SK-N-SH (cell line): Measurements from ENCODE around the gene IQSEC2.

Experiments used
- CTCF ChIP-seq: fragments of 200-600 bp; sonication (generic); IDR thresholded peaks from 2 replicates; pipeline ENCODE4 v1.6.1; 2017; ENCODE audit warnings: antibody characterized with exemption, mild to moderate bottlenecking, moderate library complexity
- ELF1 ChIP-seq: IDR thresholded peaks from 2 replicates; pipeline ENCODE4 v1.4.0; 2012
- EP300 ChIP-seq, 2 experiments: IDR thresholded peaks; 2 replicates each; pipeline versions ENCODE4 v1.4.0 to v1.6.1; 2012; ENCODE audit warnings: borderline replicate concordance in 1 of 2, low read depth in 1 of 2, low read length in 1 of 2
- JUND ChIP-seq: IDR thresholded peaks from 2 replicates; pipeline ENCODE4 v1.4.0; 2012
- MXI1 ChIP-seq: IDR thresholded peaks from 2 replicates; pipeline ENCODE4 v1.6.1; 2012; ENCODE audit warnings: mild to moderate bottlenecking, low read depth, low read length, improper control_type of control experiment
- POLR2AphosphoS5 ChIP-seq: IDR thresholded peaks from 2 replicates; pipeline ENCODE4 v1.6.1; 2012; ENCODE audit warnings: low read depth, low read length
- RCOR1 ChIP-seq: fragments of 150-350 bp; IDR thresholded peaks from 2 replicates; pipeline ENCODE4 v1.6.1; 2017; ENCODE audit warnings: antibody characterized with exemption, low read length
- SIN3A ChIP-seq: IDR thresholded peaks from 2 replicates; pipeline ENCODE4 v1.6.1; 2012; ENCODE audit warnings: low read depth, mild to moderate bottlenecking, low read length, moderate library complexity, borderline replicate concordance
- TEAD4 ChIP-seq: IDR thresholded peaks from 2 replicates; pipeline ENCODE4 v1.4.0; 2012; ENCODE audit warnings: mild to moderate bottlenecking, borderline replicate concordance; ENCODE audit not compliant: insufficient read depth

DNA sequence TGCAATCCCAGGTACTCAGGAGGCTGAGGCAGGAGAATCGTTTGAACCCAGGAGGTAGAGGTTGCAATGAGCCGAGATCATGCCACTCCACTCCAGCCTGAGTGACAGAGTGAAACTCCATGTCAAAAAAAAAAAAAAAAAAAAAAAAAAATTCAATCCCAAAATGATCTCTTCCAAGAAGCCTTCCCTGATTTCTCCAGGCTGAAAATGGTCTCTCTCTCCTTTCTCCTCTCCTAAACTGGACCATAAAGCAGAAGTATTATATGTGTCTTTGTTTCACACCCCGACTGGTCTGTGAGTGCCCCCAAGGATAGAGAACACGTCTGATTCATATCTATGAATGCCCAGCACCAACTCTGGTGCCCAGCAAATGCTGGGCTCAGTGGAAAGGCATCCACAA is 39.1 kb downstream of the IQSEC2 start:
- TF ChIP-seq TEAD4 (no peak), SIN3A (no peak), CTCF (no peak), JUND (no peak), MXI1 (no peak), ELF1 (no peak), RCOR1 (no peak), EP300 (IDR thresholded peaks at IDR 0.05; ENCODE audit: borderline replicate concordance in 1 of 2, low read depth in 1 of 2, low read length in 1 of 2) (no peak), POLR2AphosphoS5 (no peak)
